HEK293 (cell line): Measurements from ENCODE around the gene TM6SF1.

Experiments used
- CTCF ChIA-PET: fragments of 350-600 bp; formaldehyde crosslinking; extraction: SDS; loops from one replicate; lab custom pipeline; 2021; ENCODE audit warnings: antibody characterized with exemption; lab: Yijun Ruan, JAX
- POLR2A ChIA-PET: fragments of 300-600 bp; formaldehyde crosslinking; extraction: SDS; loops from one replicate; lab custom pipeline; 2020; ENCODE audit warnings: antibody characterized with exemption, inconsistent platforms; lab: Yijun Ruan, JAX
- H3K27ac ChIP-seq: fragments of 200-500 bp; sonication (Bioruptor generic); 2 replicates; pipeline ENCODE4 v1.5.1; 2014; ENCODE audit warnings: low read depth, low read length, control low read depth, inconsistent platforms; ENCODE audit errors: extremely low read depth
- H3K36me3 ChIP-seq, 2 experiments: fragments of 200-500 bp in 1 of 2; sonication (Bioruptor generic) in 1 of 2; 1 replicate in 1 of 2; 2 replicates in 1 of 2; pipeline ENCODE4 v1.5.1; 2014 to 2017; ENCODE audit warnings: inconsistent platforms in 2 of 2, low read length in 2 of 2; ENCODE audit not compliant: control insufficient read depth in 2 of 2, insufficient read depth in 1 of 2
- H3K4me1 ChIP-seq: fragments of 200-500 bp; sonication (Bioruptor generic); 2 replicates; pipeline ENCODE4 v1.5.1; 2014; ENCODE audit warnings: mild to moderate bottlenecking, low read length, inconsistent platforms; ENCODE audit not compliant: control insufficient read depth, insufficient read depth
- H3K4me3 ChIP-seq: 2 replicates; pipeline ENCODE4 v1.5.1; 2011; ENCODE audit warnings: low read depth, mild to moderate bottlenecking, control low read depth, low read length, moderate library complexity
- H3K9me3 ChIP-seq: fragments of 200-500 bp; sonication (Bioruptor generic); 2 replicates; pipeline ENCODE4 v1.5.1; 2014; ENCODE audit warnings: low read depth, low read length, inconsistent platforms; ENCODE audit not compliant: control insufficient read depth, insufficient read depth
- BCL11A ChIP-seq: fragments of 450-650 bp; formaldehyde crosslinking; IDR thresholded peaks from 2 replicates; pipeline ENCODE4 v1.5.1; 2016; ENCODE audit warnings: low read depth, missing biosample characterization, missing genetic modification characterization
- BCL11B ChIP-seq: fragments of 450-650 bp; formaldehyde crosslinking; IDR thresholded peaks from 2 replicates; pipeline ENCODE4 v1.5.1; 2016; ENCODE audit warnings: low read depth, missing biosample characterization, missing genetic modification characterization
- GLI4 ChIP-seq: fragments of 450-650 bp; formaldehyde crosslinking; IDR thresholded peaks from 2 replicates; pipeline ENCODE4 v1.5.1; 2016; ENCODE audit warnings: missing biosample characterization, missing genetic modification characterization
- KLF16 ChIP-seq: fragments of 450-650 bp; formaldehyde crosslinking; IDR thresholded peaks from 2 replicates; pipeline ENCODE4 v1.5.1; 2017; ENCODE audit warnings: missing biosample characterization, missing genetic modification characterization
- TRIM28 ChIP-seq: IDR thresholded peaks from 2 replicates; pipeline ENCODE4 v1.6.1; 2011; ENCODE audit warnings: low read length, control low read depth, borderline replicate concordance
- ZNF19 ChIP-seq: fragments of 450-650 bp; formaldehyde crosslinking; IDR thresholded peaks from 2 replicates; pipeline ENCODE4; 2016; ENCODE audit warnings: missing biosample characterization, missing genetic modification characterization, low read depth
- ZNF555 ChIP-seq: fragments of 450-650 bp; formaldehyde crosslinking; conservative IDR thresholded peaks from 2 replicates; pipeline ENCODE4 v1.5.1; 2017; ENCODE audit warnings: missing biosample characterization, mild to moderate bottlenecking, missing genetic modification characterization, inconsistent platforms
- ZNF626 ChIP-seq: fragments of 450-650 bp; sonication (Bioruptor Pico); formaldehyde crosslinking; IDR thresholded peaks from 2 replicates; pipeline ENCODE4 v1.5.1; 2018; ENCODE audit warnings: missing biosample characterization, missing genetic modification characterization, inconsistent platforms
- ZNF677 ChIP-seq: fragments of 450-650 bp; IDR thresholded peaks from 2 replicates; pipeline ENCODE4 v1.5.0; 2018; ENCODE audit warnings: missing biosample characterization, mild to moderate bottlenecking, missing genetic modification characterization, moderate library complexity
- ZNF707 ChIP-seq: fragments of 450-650 bp; formaldehyde crosslinking; IDR thresholded peaks from 2 replicates; pipeline ENCODE4 v1.5.1; 2016; ENCODE audit warnings: missing biosample characterization, missing genetic modification characterization
- TF ChIP-seq, protein P1 (sequence below): fragments of 450-650 bp; formaldehyde crosslinking; IDR thresholded peaks from 2 replicates; pipeline ENCODE4 v1.5.1; 2016; ENCODE audit warnings: missing biosample characterization, missing genetic modification characterization, low read depth
- TF ChIP-seq, protein P2 (sequence below): fragments of 450-650 bp; formaldehyde crosslinking; IDR thresholded peaks from 2 replicates; pipeline ENCODE4 v1.5.1; 2016; ENCODE audit warnings: missing biosample characterization, missing genetic modification characterization
- TF ChIP-seq, protein P3 (sequence below): fragments of 450-650 bp; formaldehyde crosslinking; conservative IDR thresholded peaks from 2 replicates; pipeline ENCODE4 v1.5.1; 2016; ENCODE audit warnings: low read depth, missing biosample characterization, missing genetic modification characterization
- TF ChIP-seq, protein P4 (sequence below): fragments of 450-650 bp; formaldehyde crosslinking; IDR thresholded peaks from 2 replicates; pipeline ENCODE4 v1.5.1; 2017; ENCODE audit warnings: missing biosample characterization, missing genetic modification characterization
- TF ChIP-seq, protein P5 (sequence below): fragments of 450-650 bp; formaldehyde crosslinking; conservative IDR thresholded peaks from 2 replicates; pipeline ENCODE4 v1.5.1; 2016; ENCODE audit warnings: low read depth, missing biosample characterization, missing genetic modification characterization

Gene TM6SF1

DNA sequence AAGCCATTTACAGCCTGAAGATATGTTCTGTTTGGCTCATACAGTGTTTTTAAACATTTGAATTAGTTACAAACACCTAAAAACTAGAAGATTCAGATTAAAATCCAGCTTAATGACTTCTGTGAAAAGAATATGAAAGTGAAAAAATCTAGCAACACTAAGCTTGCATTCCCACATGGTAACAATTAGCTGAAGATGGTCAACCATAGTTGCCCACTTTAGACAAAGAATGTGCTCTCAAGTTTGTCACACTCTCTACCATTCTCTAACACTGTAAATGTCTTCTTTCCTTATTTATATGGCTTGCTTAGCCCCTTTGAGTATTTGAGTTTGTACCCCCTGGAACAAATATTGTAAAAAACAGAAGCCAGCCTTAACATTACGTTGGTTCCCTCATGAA, 67.4 kb downstream of the TM6SF1 start:
- POLR2A ChIA-PET: no interaction called here
- no peaks in the 10 kb centered on the region; a peak in 1 of 3 replicates for H3K36me3 ChIP-seq
- no peak overlapping the region for H3K4me3 ChIP-seq
- no peaks in the 10 kb centered on the region; the same call in 1 of the 2 replicates for H3K4me1 ChIP-seq
- TF ChIP-seq ZNF19 (no peak), ZNF677 (tag by site-specific recombination) (no peak), KLF16 (tag by site-specific recombination) (no peak), ZNF626 (tag by site-specific recombination) (no peak), TRIM28 (no peak)
- TF ChIP-seq, protein P1, sequence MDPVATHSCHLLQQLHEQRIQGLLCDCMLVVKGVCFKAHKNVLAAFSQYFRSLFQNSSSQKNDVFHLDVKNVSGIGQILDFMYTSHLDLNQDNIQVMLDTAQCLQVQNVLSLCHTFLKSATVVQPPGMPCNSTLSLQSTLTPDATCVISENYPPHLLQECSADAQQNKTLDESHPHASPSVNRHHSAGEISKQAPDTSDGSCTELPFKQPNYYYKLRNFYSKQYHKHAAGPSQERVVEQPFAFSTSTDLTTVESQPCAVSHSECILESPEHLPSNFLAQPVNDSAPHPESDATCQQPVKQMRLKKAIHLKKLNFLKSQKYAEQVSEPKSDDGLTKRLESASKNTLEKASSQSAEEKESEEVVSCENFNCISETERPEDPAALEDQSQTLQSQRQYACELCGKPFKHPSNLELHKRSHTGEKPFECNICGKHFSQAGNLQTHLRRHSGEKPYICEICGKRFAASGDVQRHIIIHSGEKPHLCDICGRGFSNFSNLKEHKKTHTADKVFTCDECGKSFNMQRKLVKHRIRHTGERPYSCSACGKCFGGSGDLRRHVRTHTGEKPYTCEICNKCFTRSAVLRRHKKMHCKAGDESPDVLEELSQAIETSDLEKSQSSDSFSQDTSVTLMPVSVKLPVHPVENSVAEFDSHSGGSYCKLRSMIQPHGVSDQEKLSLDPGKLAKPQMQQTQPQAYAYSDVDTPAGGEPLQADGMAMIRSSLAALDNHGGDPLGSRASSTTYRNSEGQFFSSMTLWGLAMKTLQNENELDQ (tag by site-specific recombination): no peak
- no peak overlapping the region for H3K27ac ChIP-seq
- CTCF ChIA-PET: interaction anchor here (0.7 kb wide), 1 partner anchor 124 kb away, joined by 3 read pairs; no protein-coding TSS in a partner anchor
- H3K9me3 ChIP-seq: no peaks in the 10 kb centered on the region

DNA sequence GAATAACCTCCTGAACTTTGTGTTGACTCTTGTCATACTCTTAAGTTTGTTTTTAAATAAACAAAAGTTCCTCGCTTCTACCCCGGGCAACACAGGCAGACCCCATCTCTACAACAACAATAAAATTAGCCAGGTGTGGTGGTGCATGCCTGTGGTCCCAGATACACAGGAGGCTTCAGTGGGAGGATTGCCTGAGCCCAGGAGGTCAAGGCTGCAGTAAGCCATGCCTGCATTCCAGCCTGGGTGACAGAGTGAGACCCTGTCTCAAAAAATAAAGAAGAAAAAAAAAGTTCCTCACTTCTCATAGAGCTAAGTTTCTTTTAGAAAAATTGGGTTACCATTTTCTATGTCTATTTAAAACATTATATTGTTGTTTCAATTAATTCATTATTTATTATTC, 70.9 kb downstream of the TM6SF1 start:
- Histone ChIP-seq H3K27ac (no peak overlapping the region), H3K9me3 (no peaks in the 10 kb centered on the region), H3K36me3 (no peaks in the 10 kb centered on the region; a peak in 1 of 3 replicates), H3K4me3 (no peak overlapping the region), H3K4me1 (no peaks in the 10 kb centered on the region; the same call in 1 of the 2 replicates)
- TF ChIP-seq ZNF555 (tag by site-specific recombination): no peak
- TF ChIP-seq ZNF707: no peak
- TF ChIP-seq, protein P2, sequence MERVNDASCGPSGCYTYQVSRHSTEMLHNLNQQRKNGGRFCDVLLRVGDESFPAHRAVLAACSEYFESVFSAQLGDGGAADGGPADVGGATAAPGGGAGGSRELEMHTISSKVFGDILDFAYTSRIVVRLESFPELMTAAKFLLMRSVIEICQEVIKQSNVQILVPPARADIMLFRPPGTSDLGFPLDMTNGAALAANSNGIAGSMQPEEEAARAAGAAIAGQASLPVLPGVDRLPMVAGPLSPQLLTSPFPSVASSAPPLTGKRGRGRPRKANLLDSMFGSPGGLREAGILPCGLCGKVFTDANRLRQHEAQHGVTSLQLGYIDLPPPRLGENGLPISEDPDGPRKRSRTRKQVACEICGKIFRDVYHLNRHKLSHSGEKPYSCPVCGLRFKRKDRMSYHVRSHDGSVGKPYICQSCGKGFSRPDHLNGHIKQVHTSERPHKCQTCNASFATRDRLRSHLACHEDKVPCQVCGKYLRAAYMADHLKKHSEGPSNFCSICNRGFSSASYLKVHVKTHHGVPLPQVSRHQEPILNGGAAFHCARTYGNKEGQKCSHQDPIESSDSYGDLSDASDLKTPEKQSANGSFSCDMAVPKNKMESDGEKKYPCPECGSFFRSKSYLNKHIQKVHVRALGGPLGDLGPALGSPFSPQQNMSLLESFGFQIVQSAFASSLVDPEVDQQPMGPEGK: no peak
- TF ChIP-seq, protein P3, sequence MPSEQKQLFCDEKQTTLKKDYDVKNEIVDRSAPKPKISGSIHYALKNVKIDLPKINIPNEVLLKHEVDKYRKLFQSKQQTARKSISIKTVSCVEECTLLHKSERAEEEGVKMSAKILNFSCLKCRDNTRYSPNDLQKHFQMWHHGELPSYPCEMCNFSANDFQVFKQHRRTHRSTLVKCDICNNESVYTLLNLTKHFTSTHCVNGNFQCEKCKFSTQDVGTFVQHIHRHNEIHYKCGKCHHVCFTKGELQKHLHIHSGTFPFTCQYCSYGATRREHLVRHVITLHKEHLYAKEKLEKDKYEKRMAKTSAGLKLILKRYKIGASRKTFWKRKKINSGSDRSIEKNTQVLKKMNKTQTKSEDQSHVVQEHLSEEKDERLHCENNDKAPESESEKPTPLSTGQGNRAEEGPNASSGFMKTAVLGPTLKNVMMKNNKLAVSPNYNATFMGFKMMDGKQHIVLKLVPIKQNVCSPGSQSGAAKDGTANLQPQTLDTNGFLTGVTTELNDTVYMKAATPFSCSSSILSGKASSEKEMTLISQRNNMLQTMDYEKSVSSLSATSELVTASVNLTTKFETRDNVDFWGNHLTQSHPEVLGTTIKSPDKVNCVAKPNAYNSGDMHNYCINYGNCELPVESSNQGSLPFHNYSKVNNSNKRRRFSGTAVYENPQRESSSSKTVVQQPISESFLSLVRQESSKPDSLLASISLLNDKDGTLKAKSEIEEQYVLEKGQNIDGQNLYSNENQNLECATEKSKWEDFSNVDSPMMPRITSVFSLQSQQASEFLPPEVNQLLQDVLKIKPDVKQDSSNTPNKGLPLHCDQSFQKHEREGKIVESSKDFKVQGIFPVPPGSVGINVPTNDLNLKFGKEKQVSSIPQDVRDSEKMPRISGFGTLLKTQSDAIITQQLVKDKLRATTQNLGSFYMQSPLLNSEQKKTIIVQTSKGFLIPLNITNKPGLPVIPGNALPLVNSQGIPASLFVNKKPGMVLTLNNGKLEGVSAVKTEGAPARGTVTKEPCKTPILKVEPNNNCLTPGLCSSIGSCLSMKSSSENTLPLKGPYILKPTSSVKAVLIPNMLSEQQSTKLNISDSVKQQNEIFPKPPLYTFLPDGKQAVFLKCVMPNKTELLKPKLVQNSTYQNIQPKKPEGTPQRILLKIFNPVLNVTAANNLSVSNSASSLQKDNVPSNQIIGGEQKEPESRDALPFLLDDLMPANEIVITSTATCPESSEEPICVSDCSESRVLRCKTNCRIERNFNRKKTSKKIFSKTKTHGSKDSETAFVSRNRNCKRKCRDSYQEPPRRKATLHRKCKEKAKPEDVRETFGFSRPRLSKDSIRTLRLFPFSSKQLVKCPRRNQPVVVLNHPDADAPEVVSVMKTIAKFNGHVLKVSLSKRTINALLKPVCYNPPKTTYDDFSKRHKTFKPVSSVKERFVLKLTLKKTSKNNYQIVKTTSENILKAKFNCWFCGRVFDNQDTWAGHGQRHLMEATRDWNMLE (tag by site-specific recombination): no peak
- ChIA-PET CTCF (interaction anchor here (0.5 to 0.6 kb wide), 2 partner anchors 83 to 106 kb away, joined by 4 read pairs; no protein-coding TSS in a partner anchor), POLR2A (interaction anchor here (0.6 kb wide), 2 partner anchors 170 to 1535 kb away, joined by 3 to 7 read pairs; no protein-coding TSS in a partner anchor)

DNA sequence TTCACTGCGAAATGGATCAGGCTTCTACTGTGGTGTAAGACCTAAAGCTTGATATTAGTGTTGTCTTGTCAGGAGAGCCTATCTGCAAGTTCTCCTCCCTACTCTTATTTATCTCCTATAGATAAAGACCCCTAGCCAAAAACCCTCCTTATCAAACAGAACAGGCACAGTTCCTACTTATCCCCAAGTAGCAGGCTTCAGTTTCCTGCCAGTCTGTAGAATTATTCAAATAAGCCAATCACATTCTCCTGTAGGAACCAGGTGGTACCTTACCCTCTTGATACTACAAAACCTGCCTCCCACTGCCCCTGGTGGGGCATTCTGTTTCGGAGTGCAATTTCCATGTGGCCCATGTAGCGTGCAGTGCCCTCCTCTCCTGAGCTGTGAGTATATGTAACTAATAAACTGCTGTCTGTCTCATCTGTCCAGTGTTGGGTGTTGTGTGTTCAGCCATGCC, 71.5 kb downstream of the TM6SF1 start:
- no peaks in the 10 kb centered on the region for H3K9me3 ChIP-seq
- no peaks in the 10 kb centered on the region; a peak in 1 of 3 replicates for H3K36me3 ChIP-seq
- H3K4me1 ChIP-seq: no peaks in the 10 kb centered on the region; the same call in 1 of the 2 replicates
- POLR2A ChIA-PET: interaction anchor here (0.6 kb wide), 1 partner anchor 1535 kb away, joined by 7 read pairs; no protein-coding TSS in a partner anchor
- no peak overlapping the region for H3K4me3 ChIP-seq
- CTCF ChIA-PET: no interaction called here
- H3K27ac ChIP-seq: no peak overlapping the region
- TF ChIP-seq, protein P4, sequence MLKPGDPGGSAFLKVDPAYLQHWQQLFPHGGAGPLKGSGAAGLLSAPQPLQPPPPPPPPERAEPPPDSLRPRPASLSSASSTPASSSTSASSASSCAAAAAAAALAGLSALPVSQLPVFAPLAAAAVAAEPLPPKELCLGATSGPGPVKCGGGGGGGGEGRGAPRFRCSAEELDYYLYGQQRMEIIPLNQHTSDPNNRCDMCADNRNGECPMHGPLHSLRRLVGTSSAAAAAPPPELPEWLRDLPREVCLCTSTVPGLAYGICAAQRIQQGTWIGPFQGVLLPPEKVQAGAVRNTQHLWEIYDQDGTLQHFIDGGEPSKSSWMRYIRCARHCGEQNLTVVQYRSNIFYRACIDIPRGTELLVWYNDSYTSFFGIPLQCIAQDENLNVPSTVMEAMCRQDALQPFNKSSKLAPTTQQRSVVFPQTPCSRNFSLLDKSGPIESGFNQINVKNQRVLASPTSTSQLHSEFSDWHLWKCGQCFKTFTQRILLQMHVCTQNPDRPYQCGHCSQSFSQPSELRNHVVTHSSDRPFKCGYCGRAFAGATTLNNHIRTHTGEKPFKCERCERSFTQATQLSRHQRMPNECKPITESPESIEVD (tag by site-specific recombination): no peak
- no peak for TF ChIP-seq BCL11B
- TF ChIP-seq BCL11A (tag by site-specific recombination): no peak
- TF ChIP-seq, protein P5, sequence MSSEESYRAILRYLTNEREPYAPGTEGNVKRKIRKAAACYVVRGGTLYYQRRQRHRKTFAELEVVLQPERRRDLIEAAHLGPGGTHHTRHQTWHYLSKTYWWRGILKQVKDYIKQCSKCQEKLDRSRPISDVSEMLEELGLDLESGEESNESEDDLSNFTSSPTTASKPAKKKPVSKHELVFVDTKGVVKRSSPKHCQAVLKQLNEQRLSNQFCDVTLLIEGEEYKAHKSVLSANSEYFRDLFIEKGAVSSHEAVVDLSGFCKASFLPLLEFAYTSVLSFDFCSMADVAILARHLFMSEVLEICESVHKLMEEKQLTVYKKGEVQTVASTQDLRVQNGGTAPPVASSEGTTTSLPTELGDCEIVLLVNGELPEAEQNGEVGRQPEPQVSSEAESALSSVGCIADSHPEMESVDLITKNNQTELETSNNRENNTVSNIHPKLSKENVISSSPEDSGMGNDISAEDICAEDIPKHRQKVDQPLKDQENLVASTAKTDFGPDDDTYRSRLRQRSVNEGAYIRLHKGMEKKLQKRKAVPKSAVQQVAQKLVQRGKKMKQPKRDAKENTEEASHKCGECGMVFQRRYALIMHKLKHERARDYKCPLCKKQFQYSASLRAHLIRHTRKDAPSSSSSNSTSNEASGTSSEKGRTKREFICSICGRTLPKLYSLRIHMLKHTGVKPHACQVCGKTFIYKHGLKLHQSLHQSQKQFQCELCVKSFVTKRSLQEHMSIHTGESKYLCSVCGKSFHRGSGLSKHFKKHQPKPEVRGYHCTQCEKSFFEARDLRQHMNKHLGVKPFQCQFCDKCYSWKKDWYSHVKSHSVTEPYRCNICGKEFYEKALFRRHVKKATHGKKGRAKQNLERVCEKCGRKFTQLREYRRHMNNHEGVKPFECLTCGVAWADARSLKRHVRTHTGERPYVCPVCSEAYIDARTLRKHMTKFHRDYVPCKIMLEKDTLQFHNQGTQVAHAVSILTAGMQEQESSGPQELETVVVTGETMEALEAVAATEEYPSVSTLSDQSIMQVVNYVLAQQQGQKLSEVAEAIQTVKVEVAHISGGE (tag by site-specific recombination): no peak
- TF ChIP-seq GLI4: no peak
